Stimulated activated CD8-positive, alpha-beta memory T cell treated with anti-CD3 and anti-CD28 coated beads, Interleukin-7, amount 100 ng/mL, for 48 hours (primary cell): Measurements from ENCODE around the gene CAMTA1.

Experiments used
- DNase-seq, 2 donors: peaks; one replicate each; pipeline ENCODE4 v3.0.0-alpha.2; 2020; ENCODE audit warnings: low read depth in 1 of 2; ENCODE audit errors: extremely low read depth in 1 of 2

Gene CAMTA1

GRCh38 chr1:7292036-7292681 is 506.9 kb downstream of the CAMTA1 start:
- no peak for DNase-seq

- DNase-seq, result no peak
These were observed 507.6 kb downstream of the CAMTA1 start for GRCh38 chr1:7292714-7293419.

GRCh38 chr1:7293702-7294629 is 508.7 kb downstream of the CAMTA1 start:
- DNase-seq, result no peak

- DNase-seq, result no peak
These were observed 509.4 kb downstream of the CAMTA1 start for GRCh38 chr1:7294636-7295035.

- DNase-seq, result no peak
These were observed 510.7 kb downstream of the CAMTA1 start for GRCh38 chr1:7295946-7296345.

- DNase-seq, result no peak
These were observed 511.7 kb downstream of the CAMTA1 start for GRCh38 chr1:7296968-7297367.

GRCh38 chr1:7298145-7298544 is 512.9 kb downstream of the CAMTA1 start:
- DNase-seq, result no peak

GRCh38 chr1:7298749-7299151 is 513.5 kb downstream of the CAMTA1 start:
- no peak for DNase-seq

- no peak for DNase-seq
These were observed 514.1 kb downstream of the CAMTA1 start for GRCh38 chr1:7299329-7299799.

- DNase-seq, result no peak
These were observed 514.7 kb downstream of the CAMTA1 start for GRCh38 chr1:7299994-7300393.

GRCh38 chr1:7300893-7301663 is 515.8 kb downstream of the CAMTA1 start:
- no peak for DNase-seq

- no peak for DNase-seq
These were observed 516.4 kb downstream of the CAMTA1 start for GRCh38 chr1:7301664-7301981.

GRCh38 chr1:7302126-7302525 is 516.9 kb downstream of the CAMTA1 start:
- no peak for DNase-seq

GRCh38 chr1:7302873-7303272 is 517.6 kb downstream of the CAMTA1 start:
- no peak for DNase-seq

GRCh38 chr1:7303554-7304317 is 518.5 kb downstream of the CAMTA1 start:
- DNase-seq, result no peak

GRCh38 chr1:7313081-7313546 is 527.9 kb downstream of the CAMTA1 start:
- DNase-seq, result no peak

GRCh38 chr1:7313826-7314225 is 528.6 kb downstream of the CAMTA1 start:
- no peak for DNase-seq

- DNase-seq, result no peak
These were observed 530.1 kb downstream of the CAMTA1 start for GRCh38 chr1:7315316-7315715.

GRCh38 chr1:7315946-7316345 is 530.7 kb downstream of the CAMTA1 start:
- DNase-seq, result no peak

- DNase-seq, result no peak
These were observed 532.6 kb downstream of the CAMTA1 start for GRCh38 chr1:7317888-7318287.
